ENCODE results near the gene F2.
"Not testable (repeated sequence)": the region's sequence is repeated elsewhere in the genome, so short reads cannot be mapped to it uniquely, and the experiment has no call there.

The F2 gene

DNA sequence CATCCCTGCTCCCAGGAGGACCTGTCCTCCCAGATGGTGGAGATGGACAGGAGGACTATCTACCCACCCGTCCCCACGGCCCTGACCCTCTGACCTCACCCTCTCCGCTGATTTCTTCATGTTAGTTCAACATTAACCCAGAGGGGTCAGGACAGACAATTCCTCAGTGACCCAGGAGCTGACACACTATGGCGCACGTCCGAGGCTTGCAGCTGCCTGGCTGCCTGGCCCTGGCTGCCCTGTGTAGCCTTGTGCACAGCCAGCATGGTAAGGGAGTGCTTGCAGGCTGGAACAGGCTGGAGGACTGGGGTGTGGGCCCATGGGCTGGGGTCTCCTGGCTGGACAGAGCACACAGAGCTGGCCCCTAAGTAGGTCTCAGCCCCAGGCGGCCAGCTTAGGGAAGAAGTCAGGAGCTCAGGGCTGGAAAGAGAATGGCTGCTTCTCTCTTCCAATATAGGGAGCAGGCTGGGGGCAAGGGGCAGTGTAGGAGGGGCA, at the start of gene F2:
Gene F2, plus strand, starts transcription at position 166 of the 495 bp plus-strand sequence. Its CDS starts 23 bp downstream, at position 189.
- no peak for TF ChIP-seq CTCF (IDR thresholded peaks at IDR 0.05; ENCODE audit: insufficient read depth, low read depth, low read length, missing control alignments)
- H3K4me3 ChIP-seq (ENCODE audit: low read length), result no peak within 1 kb of the TSS
- DNase-seq (ENCODE audit: low read depth), result no peak

- peak; percentile 39 for TF ChIP-seq CTCF (IDR thresholded peaks at IDR 0.05; ENCODE audit: insufficient read depth, low read depth, low read length, missing control alignments)
- DNase-seq (ENCODE audit: low read depth), result no peak
- H3K4me3 ChIP-seq (ENCODE audit: low read length), result no peak overlapping the region
Observed at GRCh38 chr11:46669711-46670139, 49.3 kb upstream of the F2 start.

GRCh38 chr11:46670521-46670920, 48.5 kb upstream of the F2 start:
- not testable (repeated sequence) for DNase-seq (ENCODE audit: low read depth); H3K4me3 ChIP-seq (ENCODE audit: low read length)

GRCh38 chr11:46671958-46672315, 47.1 kb upstream of the F2 start:
- no peak for TF ChIP-seq CTCF (IDR thresholded peaks at IDR 0.05; ENCODE audit: insufficient read depth, low read depth, low read length, missing control alignments)
- no peak for DNase-seq (ENCODE audit: low read depth)
- no peak overlapping the region for H3K4me3 ChIP-seq (ENCODE audit: low read length)

GRCh38 chr11:46672381-46672839, 46.6 kb upstream of the F2 start:
- TF ChIP-seq CTCF (IDR thresholded peaks at IDR 0.05; ENCODE audit: insufficient read depth, low read depth, low read length, missing control alignments), result no peak
- no peak for DNase-seq (ENCODE audit: low read depth)
- no peak overlapping the region for H3K4me3 ChIP-seq (ENCODE audit: low read length)

DNA sequence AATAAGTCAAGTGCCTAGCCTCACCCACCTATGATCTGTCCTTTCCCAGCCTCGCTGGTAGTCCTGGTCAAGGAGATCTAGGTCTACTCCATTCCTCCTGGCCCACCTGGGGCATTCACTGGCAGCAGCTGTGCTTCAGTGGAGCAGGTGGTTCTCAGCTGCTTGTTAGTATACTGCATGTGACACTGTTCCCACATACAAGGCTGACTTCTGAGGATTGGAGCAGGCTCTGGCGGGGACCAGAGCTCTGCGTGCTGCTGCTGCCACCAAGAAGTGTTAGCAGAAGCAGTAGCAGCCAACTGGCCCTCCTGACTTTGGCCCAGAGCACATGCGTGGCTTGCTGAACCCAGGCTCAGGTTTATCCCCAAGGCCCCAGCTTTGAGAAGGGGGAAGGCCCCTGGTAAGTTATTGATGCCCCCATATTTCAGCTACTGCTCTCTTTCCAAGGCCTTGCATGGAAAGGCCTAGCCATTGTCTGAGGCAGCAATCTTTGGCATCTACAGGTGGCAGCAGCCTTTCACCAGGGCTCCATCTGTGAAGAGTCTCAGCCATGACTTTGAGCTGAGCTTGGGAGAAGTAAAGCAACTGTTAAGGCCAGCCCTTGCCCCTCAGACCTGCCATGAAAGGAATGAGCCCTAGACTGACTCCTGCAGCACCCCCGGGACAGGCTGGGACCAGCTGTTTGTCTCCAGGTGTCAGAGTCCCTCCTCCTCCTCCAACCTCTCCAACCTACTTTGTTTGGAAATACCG, 45.1 kb upstream of the F2 start:
- DNase-seq (ENCODE audit: low read depth), result no peak
- TF ChIP-seq CTCF (IDR thresholded peaks at IDR 0.05; ENCODE audit: insufficient read depth, low read depth, low read length, missing control alignments), result no peak
- no peak overlapping the region for H3K4me3 ChIP-seq (ENCODE audit: low read length)

- DNase-seq (ENCODE audit: low read depth), result no peak
- H3K4me3 ChIP-seq (ENCODE audit: low read length), result no peak overlapping the region
- TF ChIP-seq CTCF (IDR thresholded peaks at IDR 0.05; ENCODE audit: insufficient read depth, low read depth, low read length, missing control alignments), result no peak
Observed at GRCh38 chr11:46674463-46675287, 44.3 kb upstream of the F2 start.
